NCI-H524 treated with DMSO at 0.1 percent for 48 hours (cell line): Measurements from ENCODE around the gene TADA2B.
A peak's percentile ranks its signal among the peaks of the same experiment; 100 is the strongest.

Experiments
- DNase-seq: peaks from one replicate; lab custom pipeline; 2025; lab: John Stamatoyannopoulos, UW

TADA2B gene

DNA sequence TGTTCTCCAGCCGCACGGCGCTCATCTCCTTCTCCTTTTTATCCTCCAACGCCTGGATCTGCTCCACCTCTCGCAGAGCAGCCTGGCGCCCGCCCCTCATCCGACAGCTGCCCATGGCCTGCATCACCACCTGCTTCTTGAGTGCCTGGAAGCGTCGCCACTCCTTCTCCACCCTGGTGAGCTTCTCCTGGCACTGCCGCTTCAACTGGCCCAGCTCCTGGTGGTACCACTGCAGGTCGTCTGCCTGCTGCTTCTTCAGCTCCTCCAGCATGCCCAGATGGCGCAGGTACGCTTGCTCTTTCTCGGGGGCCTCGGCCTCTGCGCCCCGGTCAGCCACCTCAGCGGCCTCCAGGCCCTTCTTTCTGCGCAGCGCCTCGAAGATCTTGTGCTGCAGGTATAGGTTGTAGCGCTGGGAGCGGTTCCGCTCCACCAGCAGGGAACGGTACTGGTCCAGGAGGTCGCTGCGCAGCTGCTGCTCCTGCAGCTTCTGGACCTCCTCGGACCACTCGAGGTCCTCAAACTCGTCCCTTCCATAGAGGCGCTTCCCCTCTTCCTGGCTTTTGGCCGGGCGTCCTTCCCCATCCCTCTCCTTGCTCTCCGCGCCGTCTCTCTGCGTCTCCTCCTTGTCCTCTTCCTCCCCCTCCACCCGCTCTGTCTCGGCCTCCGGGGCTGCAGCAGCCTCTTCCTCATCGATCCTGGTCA is 1.2 kb upstream of the TADA2B start:
- DNase-seq, result peak; percentile 31

DNA sequence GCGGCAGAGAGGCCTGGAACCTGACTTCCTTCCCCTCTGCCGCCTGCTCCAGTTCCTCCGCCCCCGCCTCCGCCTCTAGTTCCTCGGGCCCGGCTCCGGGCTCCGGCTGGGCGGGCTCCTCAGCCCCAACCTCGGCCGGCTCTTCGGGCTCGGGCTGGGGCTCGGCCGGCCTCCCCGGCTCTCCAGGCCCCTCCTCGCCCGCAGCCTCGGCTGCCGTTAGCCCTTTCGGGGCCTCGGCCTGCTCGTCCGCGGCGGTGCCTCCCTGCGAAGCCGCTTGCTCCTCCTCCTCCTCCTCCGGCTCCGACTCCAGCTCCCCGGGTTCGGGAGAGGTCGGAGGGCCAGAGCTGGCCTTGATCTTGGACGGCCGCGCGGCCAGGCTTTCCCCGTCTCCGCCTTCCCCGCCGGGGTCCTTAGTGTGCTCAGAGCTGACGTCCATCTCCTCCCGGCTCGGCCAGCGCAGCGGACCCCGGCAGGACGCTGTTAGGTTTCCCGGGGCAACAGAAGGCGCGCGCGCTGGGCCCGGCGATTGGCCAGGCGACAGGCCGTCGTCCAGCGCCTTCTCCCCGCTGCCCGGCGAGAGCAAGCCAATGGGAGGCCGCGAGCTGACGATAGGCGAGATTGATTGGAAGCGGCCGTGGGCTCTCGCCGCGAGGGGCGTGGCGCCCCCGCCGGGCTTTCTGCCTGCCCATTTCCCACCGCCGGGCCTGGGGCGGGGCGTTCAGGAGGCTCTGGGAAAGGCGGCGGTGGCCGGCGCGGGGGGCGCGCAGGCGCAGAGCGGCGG is 479 bp upstream of the TADA2B start:
- peak; percentile 81 for DNase-seq

DNA sequence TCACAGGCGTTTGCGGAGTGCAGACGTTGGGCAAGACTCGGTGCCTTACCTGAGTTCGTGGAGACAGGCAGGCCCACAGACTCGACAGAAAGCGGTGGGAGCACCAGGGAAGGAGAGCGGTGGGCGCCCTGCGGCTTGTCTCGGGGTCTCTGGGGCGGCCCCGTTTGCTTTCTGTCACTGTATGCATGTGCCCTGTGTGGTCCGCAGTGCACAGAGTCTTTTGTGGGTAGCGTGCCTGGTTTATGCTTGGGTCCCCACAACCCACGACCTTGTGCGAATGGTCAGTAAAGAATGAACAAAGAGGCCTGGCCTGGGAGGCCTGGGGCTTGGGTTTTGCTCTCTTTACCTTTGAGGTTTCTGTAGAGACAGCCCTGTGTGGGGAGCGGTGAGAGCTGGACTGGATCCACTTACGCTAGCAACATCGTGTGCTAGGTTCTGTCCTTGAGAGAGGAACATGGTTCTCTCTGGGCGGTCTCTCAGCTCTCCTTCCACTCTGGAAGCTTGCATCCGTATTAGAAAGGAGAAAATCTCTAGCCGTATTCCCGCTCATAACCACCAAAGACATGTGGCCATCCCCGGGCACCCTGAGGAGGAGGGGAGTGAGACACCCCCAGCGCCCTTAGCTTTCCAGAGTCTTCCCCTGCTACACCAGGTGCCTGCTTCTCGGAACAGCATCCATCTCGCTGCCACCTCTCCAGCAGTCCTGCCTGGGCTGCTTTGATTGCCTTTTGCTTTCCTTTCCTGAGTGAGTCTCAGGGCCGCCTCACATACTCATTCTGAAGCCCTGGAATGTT is 1.2 kb downstream of the TADA2B start:
- no peak for DNase-seq

DNA sequence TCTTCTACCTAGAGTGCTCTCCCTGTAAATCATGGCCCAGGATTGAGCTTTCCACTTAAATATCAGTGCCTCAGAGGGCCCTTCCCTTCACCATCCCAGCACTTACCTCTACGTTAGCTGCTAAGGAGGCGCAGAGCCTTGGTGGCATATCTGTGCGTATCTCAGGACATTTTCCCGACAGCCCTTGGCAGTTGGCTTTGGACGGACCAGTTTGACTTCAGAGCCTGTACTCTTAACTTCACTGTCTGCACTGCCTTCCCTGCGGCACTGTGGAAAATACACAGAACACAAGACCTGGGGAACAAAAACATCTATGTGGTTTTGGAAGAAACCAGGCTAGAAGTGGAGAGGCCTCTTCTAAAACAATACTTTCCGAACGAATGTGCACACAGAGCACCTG is 2.4 kb downstream of the TADA2B start:
- no peak for DNase-seq

DNA sequence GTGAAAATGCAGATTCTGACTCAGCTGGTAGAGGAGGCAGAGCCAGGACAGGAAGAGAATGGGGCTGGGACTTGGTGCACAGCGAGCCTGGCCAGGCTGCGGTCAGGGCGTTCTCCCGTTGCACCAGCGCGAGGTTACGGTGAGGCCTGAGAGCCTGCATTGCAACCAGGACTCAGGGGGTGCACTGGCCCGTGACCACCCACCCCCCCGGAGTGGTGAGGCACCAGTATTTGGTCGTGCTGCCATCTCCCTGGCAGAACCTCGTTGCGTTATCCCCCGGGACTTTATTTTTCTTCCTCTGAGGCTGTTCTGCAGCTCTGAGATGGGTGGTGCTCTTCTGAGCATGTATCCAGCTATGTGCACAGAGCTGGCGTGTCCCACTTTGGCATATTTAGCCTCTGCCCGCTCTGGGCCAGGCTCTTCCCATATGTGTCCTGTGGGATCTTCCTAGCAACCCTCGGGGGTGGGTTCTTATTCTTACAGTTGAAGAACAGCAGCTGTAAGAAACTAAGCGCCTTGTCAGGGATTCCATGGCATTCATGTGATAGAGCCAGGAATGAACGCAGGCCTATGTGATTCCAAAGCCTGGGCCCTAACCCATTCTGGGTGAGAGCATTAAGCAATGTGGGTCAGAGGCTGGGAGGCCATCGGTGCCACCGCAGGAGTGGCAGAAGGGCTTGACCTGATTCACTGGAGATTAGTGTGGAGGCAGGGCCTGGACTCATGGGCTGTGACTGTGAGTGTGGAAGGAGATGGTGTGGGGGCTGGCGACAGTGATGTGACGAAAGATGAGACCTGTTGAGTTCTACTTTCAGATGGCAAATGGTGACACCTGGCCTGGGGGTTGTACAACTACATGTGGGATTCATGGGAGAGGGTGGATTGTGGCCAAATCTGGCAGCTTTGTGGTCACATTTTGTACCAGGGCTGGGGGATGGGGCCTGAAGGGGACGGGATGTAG is 3.1 kb downstream of the TADA2B start:
- DNase-seq, result no peak

DNA sequence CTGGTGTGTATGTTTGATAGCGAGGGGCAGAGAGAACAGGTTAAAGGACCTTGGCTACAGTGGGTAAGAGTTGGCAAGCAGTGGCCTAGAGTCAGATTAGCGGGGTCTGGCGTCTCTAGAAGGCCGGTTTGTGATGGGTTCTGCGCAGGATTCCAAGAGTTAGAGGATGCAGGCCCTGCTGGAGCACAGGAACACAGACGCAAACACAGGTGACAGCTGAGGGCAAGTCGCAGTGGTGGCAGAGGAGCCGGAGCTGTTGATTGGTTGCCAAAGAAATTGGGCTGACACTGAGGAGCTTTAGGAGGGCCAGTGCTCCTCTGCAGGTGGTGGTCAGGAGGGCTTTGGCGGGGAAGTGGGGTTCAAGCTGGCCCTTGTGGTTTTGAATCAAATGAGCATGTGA is 3.8 kb downstream of the TADA2B start:
- no peak for DNase-seq

DNA sequence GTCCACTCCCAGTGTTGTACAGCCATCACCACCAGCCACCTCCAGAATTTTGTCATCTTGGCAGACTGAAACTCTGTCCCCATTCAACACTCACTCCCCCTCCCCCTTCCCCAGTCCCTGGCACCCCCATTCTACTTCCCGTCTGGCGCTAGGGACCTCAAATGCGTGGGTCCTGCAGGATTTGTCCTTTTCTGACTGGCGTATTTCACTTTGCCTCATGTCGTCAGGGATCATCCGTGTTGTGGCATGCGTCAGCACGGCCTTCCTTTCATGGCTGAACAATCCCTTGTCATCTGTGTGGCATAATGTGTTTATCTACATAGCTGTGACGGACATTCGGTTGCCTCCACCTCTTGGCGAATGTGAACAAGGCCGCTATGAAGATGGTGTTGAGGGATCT is 5.5 kb downstream of the TADA2B start:
- DNase-seq, result no peak

DNA sequence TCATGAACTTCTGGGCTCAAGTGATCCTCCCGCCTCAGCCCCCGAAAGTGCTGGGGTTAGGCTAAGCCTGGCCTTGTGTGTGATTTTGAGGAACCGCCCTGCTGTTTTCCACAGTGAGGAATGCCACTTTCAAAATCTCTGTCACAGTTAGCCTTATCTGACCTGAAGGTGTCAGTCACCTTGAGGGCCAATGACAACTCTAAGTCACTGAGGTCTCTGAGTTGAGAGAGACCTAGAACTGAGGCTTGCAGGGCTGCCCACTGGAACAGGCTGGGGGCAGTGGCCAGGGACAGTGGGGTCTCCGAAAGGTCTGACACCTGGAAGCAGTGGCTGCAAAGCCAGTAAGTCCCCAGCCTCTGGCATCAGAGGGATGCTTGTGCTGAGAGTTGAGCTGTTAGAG is 6.1 kb downstream of the TADA2B start:
- no peak for DNase-seq

DNA sequence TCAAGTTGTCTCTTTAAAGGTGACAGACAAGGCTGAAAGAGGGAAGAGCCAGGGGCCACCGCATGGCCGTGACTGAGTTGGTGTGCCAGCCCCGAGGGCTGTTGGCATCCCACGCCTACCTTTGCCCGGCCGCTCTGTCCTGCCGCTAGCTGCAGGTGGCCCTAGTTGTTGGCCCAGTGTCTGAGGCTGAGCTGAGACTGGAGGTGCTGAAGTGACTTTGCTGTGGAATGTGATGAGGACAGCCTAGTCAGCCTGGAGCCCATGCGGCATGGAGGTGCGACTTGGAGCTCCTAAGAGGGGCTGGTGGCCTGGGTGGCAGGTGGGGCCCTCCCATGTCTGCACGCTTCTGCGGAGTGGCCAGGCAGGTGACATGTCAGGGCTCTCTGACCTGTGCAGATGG is 6.6 kb downstream of the TADA2B start:
- DNase-seq, result no peak

DNA sequence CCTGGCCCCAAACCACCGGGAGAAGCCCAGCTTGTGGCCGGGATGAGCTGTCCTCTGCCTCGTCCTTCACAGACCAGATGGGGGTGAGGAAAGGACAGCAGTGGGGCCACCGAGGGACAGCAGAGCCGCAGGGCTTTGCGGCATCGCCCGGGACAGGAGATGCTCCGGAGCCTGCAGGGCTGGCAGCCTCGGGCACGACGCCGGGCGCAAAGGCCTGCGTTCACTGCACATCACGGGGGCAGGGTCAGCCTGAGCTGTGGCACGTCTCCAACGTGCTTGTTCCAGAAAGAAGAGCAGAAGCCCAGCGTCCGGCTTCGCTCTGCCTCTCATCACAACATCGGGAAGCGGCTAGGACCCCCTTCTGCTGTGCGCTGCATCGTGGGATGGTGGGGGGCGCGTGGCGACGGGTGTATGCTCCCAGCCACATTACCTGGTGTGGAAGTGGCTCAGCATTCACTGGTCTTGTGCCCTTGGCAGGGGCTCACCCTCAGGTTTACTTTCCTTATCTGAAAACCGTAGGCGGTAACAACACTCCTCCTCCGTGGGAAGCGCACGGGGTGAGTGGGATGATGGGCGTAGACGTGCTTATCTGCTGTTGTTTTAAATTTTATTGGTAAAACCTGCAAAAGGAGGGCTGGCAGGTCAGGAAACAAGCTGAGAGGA is 7.4 kb downstream of the TADA2B start:
- DNase-seq, result no peak

DNA sequence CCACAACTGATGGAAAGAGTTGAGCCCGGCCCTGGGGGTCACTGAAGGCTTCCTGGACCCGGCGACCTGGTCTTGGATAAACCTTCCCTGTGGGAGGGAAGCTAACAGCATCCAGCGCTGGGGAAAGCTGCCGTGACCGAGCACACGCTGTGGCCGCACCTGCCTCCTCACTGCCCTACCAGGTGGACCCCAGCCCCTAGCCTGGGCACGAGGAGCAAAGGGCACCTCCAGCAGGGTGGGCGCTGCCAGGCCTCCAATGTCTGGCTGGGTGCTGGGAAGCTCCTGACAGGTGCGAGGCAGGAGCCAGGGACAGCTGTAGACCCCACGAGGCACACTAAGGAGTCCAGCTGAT is 7.9 kb downstream of the TADA2B start:
- no peak for DNase-seq

DNA sequence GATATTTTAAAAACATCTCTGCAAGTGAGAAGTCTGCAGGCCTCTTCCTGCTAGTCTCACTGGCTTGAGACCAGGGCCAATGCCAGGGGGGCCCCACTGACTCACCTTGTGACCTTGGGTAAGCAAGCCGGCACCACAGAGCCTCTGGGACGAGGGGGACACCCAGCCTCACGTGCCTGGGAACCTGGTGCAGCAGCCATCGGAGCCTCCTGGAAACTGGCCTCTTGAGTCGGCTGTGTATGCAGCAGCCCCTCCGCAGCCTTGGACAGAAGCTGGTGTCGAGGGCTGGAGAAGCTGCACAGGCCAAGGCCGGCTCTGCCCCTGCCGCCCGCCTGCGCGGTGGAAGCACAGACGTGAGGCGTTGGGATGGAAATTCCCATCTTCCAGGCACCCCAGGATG is 8.7 kb downstream of the TADA2B start:
- DNase-seq, result no peak

DNA sequence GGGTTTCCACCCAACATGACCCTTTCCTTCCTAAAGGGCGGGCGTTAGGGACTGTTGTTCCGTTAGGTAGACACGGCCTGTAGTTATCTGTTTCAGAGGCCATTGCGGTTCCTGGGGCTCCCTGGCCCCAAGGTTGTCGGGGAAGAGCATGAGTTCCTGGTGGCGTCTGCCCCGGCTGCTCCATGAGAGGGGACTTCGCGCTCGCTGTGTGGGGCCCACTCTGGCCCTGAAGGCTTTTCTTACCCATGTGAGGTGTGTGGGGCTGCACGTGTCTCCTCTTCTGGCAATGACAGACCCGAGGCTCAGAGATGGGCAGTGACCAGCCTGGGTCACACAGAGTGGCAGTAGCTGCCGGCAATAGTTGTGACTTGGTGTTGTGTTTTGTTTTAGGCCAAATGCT is 9.1 kb downstream of the TADA2B start:
- DNase-seq, result no peak

DNA sequence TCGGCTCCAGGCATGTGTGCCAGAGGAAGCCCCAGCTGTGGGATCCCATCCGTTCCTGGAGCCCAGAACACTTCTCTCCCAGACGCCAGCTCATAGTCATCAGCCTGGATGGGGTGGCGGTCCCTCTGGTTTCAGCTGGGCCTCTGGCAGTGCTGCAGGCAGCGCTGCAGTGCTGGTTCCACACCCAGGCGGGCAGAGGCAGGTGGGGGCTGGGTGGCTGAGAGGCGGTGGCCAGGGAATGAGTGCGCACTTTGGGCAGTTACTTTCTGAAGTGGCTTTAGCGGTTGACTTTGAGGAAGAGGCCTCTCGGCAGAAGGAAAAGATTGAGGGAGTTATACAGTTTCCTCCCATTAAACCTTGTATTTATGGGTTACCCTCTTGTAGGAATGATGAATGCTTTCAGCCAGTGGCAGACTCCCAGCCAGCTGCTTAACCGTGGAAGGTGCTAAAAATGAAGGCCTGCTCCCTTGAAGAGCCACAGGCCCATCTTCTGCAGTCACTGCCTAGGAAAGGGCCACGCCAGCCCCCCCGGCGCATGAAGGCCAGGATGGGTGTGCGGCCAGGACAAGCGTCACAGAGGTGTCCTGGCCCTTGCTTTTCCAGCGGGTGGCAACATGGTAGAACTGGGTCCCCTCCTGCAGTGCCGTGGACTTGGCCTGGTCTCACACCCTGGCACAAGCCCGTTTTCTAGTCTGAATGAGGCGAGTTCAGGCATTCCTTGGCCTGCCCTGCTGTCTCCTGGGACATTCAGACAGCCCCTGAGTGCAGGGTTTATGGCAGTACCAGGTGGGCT is 9.9 kb downstream of the TADA2B start:
- DNase-seq, result no peak

DNA sequence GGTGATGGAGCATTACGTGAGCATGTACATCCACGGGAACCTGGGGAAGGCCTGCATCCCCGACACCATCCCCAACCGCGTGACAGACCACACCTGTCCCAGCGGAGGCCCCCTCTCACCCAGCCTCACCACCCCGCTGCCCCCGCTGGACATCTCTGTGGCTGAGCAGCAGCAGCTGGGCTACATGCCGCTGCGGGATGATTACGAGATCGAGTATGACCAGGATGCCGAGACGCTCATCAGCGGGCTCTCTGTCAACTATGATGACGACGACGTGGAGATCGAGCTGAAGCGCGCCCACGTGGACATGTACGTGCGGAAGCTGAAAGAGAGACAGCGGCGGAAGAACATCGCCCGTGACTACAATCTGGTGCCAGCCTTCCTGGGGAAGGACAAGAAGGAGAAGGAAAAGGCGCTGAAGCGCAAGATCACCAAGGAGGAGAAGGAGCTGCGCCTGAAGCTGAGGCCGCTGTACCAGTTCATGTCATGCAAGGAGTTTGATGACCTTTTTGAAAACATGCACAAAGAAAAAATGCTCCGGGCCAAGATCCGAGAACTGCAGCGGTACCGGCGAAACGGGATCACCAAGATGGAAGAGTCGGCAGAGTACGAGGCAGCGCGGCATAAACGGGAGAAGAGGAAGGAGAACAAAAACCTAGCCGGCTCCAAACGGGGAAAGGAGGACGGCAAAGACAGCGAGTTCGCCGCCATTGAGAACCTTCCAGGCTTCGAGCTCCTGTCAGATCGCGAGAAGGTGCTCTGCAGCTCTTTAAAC is 11.1 kb downstream of the TADA2B start:
- no peak for DNase-seq

DNA sequence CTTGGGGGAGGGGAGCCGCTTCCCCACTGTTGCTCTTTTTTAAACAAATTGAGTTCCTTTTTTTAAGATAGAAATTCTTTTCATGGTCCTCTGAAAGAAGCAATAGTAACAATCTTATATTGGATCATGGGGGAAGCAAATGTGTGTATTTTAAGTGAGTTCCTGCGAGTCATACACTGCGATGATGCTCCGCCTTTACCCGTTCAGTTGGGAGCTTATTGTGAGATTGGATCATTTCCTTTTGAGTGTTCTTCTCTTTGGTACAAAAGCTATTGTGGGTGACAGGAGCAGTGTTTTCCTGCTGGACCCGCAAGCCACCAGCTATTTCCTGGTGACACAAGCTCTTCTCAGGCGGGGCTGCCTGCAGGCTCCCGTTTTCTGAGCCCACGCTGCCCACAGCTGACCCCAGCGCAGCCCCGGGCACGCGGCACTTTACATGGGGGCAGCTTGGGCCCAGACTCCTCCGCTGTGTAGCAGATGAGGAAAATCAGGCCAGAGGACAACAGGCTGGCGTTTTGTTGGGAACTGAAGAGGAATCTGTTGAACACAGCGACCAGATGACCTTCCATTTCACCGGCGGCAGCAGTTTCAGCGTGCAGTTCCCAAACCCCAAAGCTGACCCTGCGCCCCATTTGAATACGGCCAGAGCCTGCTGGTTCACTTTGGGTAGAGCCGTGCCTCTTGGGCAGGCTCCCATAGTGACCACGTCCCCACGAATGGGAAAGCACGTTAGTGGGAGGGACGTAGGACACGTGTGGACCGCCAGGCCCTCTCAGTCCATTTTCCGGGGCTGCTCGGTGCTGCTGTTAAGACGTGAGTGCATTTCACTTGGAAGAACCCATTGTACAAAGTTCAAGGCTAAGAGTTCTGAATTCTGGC is 12.2 kb downstream of the TADA2B start:
- DNase-seq, result no peak

DNA sequence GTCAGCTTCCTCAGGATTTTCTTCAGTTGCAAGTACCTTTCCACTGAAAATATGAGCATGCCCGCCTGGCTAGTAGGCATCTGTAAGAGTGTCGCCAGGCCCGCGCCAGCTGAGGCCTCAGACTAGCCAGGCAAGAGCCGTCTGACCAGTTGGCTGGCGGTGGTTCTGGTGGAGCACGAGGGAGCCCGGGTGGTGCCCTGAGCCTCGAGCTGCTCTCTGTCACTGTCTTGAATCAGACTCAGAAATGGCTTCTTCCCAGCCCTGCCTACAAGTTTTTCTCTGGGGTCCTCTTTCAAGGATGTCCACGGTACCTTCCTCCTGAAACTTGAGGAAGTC is 12.8 kb downstream of the TADA2B start:
- DNase-seq, result no peak

DNA sequence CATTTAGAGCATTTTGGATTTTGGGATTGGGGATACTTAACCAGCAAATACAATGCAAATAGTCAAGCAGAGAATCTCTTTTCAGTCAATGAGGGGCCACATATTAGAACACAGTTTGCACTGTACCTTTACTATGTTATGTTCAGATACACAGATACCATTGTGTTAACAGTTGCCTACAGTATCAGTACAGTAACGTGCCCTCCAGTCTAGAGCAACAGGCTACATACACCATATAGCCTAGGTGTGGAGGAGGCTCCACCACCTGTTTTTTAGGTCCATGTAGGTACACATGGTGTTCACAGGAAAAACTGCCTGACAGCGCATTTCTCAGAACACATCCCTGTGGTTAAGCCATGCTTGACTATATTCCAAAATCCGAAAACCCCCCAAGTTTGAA is 15.6 kb downstream of the TADA2B start:
- no peak for DNase-seq

DNA sequence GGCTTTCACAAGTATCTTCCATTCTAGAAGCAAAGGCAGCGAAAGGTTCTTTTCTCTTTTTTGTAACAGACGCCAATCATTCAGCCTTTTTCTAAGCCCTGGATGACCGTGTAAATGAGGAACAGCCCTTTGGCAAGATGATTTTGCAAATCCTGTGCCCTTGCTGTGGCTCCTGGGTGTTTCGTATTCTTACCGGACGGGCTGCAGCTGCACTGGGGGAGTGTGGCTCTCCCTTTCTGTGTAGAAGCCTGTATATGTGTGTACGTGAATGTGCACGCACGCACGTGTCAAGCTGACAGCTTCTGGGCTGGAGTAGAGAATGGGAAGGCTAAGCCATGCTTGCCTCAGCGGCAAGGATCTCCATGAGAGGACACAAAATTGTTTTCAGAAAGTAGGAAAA is 16.5 kb downstream of the TADA2B start:
- no peak for DNase-seq
